Measurements from ENCODE around the gene LBH. TPM values are rescaled to one million over a fixed set of nuclear protein-coding genes. Genes with fewer than 3 reads are reported as not detected.

LBH gene
- total RNA-seq = 100 to 1,000 TPM; 151 to 158 TPM

GRCh38 chr2:30231212-30231995 lies at the start of gene LBH:
Gene LBH, plus strand, starts transcription at chr2:30231534. Its CDS starts 205 bp downstream, at chr2:30231739.

Other genes with a start within 250 kb of the LBH start
- 10 to 100 TPM; 42.1 to 49.5 TPM for gene YPEL5, start 84.5 kb upstream of the LBH start, total RNA-seq
- 10 to 100 TPM; 18.7 to 20.2 TPM for gene LCLAT1, start 215.7 kb downstream of the LBH start, total RNA-seq

All from activated naive CD4-positive, alpha-beta T cell treated with anti-CD3 and anti-CD28 coated beads, Interleukin-2, amount 10 ng/mL, durations not matched to agents 5 hours and 36 hours (primary cell).